ENCODE measurements around the gene HAGH. TPM values are rescaled to one million over a fixed set of nuclear protein-coding genes. Genes with fewer than 3 reads are reported as not detected.

HAGH gene
- total RNA-seq, 4 donors from 2014 or later: 30.6 to 56.5 (median 43.4) TPM

DNA sequence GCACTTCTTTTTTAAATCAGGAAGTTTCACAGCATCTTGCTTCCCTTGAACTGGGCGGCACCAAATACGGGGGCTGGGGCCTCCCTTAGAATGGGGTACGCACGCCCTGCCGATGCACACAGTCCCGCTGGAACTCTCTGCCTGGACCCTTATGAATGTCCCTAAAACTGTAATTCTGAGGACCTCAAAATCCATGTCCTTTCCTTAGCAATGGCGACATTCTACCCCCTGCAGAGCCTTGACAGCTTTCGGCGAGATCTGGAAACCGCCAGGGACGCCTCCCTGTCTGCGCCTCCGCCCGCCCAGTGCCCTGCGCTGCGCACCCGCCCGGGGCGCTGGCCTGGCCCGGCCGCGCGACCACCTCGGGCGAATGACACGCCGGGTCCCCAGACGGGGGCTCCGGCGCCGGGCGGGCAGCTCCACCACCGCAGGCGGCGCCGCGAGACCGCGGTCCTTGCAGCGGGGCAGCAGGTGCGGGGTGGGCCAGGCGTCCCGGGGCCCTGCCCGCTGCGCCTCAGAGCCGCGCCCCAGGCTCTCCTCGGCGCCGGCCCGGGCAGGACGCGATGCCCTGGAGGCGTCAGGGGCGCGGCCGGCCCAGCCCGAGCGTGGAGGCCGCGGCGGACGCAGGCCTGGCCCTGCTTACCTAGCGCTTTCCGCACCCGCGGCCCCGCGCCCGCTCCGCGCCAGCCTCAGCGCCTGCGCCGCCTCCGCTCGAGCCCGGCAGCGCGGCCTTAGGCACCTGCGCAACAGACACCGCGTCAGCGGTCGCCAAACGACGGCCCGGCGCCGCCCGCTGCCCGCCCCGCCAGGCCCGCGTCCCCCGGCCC lies 548 bp downstream of the HAGH start:
- Histone ChIP-seq H3K4me3 (peak overlapping the region; percentile 61 to 98 (median 92)), H3K27me3 (no peaks in the 10 kb centered on the region), H3K4me1 (peaks cover 27 to 75% (median 39%) of the 10 kb centered on the region in 3 donors), H3K9me3 (no peaks in the 10 kb centered on the region), H3K27ac (peak overlapping the region; percentile 72 to 95 (median 93)), H3K36me3 (peaks cover 0 to 43% (median 13%) of the 10 kb centered on the region in 3 donors)
- intact Hi-C loops (cut with DNase I): no loop called here
- 6 to 15% methylated on average over 4 to 6 of the region's 96 CpGs for whole genome bisulfite sequencing, 2 donors
- no peak for TF ChIP-seq POLR2A (IDR thresholded peaks at IDR 0.05)
- TF ChIP-seq, protein P1, sequence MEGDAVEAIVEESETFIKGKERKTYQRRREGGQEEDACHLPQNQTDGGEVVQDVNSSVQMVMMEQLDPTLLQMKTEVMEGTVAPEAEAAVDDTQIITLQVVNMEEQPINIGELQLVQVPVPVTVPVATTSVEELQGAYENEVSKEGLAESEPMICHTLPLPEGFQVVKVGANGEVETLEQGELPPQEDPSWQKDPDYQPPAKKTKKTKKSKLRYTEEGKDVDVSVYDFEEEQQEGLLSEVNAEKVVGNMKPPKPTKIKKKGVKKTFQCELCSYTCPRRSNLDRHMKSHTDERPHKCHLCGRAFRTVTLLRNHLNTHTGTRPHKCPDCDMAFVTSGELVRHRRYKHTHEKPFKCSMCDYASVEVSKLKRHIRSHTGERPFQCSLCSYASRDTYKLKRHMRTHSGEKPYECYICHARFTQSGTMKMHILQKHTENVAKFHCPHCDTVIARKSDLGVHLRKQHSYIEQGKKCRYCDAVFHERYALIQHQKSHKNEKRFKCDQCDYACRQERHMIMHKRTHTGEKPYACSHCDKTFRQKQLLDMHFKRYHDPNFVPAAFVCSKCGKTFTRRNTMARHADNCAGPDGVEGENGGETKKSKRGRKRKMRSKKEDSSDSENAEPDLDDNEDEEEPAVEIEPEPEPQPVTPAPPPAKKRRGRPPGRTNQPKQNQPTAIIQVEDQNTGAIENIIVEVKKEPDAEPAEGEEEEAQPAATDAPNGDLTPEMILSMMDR (IDR thresholded peaks at IDR 0.05): peak in 2 of 6 experiments; percentile 22 to 36
- no peak for DNase-seq

DNA sequence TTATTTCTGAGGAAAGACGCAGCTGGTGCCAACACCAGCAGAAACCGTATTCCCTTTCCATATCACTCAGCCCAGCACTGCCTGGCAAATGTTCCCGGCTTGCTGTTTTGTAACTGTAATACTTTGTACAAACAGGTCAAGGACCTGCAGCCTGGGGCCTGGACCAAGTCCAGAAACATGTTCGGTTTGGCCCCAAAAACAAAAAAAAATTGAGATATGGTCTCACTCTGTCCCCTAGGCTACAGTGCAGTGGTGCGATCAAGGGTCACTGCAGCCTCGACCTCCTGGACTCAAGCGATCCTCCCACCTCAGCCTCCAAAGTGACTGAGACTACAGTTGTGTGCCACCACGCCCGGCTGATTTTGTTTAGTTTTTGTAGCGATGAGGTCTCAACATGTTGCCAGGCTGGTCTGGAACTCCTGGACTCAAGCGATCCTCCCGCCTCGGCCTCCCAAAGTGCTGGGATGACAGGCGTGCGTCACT lies 1.2 kb downstream of the HAGH start:
- peak overlapping the region; percentile 61 to 98 (median 92) for H3K4me3 ChIP-seq
- peak overlapping the region in 3 of 4 donors; percentile 92 to 95 (median 94) for H3K27ac ChIP-seq
- WGBS, 2 donors: 54 to 62% methylated on average over 9 to 14 of the region's 15 CpGs
- no peaks in the 10 kb centered on the region for H3K9me3 ChIP-seq
- H3K27me3 ChIP-seq: no peaks in the 10 kb centered on the region
- DNase-seq: no peak
- TF ChIP-seq POLR2A (IDR thresholded peaks at IDR 0.05): no peak
- TF ChIP-seq, protein P1 (IDR thresholded peaks at IDR 0.05): no peak
- H3K4me1 ChIP-seq: peaks cover 27 to 70% (median 39%) of the 10 kb centered on the region in 3 donors
- intact Hi-C loops (cut with DNase I): no loop called here
- peaks cover 0 to 43% (median 19%) of the 10 kb centered on the region in 3 donors for H3K36me3 ChIP-seq

DNA sequence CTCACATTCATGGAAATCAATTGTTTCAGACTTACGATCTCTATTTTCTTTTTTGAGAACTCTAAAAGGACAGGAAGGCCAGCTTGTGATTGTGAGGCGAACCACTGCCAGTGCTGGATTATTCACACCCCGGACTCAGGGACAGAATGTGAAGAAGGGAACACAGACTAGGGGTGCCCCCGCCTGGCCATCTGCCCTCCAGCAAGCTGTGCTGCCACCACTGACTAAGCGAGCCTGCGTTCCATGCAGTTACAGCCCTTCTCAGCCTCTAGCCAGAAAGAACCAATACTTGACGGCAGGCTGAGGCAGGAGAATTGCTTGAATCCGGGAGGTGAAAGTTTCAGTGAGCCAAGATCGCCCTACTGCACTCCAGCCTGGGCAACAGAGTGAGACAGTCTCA lies 2.8 kb downstream of the HAGH start:
- intact Hi-C loops (cut with DNase I): no loop called here
- H3K27ac ChIP-seq: no peak overlapping the region
- peaks cover 21 to 54% (median 26%) of the 10 kb centered on the region in 3 donors for H3K4me1 ChIP-seq
- no peaks in the 10 kb centered on the region for H3K9me3 ChIP-seq
- no peak overlapping the region for H3K4me3 ChIP-seq
- peaks cover 11 to 43% (median 26%) of the 10 kb centered on the region in 3 donors for H3K36me3 ChIP-seq
- no peak for TF ChIP-seq POLR2A (IDR thresholded peaks at IDR 0.05)
- TF ChIP-seq, protein P1 (IDR thresholded peaks at IDR 0.05): peak in 1 of 6 experiments; percentile 8
- no peak for DNase-seq
- no peaks in the 10 kb centered on the region for H3K27me3 ChIP-seq
- 59 to 60% methylated on average over 5 to 9 of the region's 9 CpGs for WGBS, 2 donors

DNA sequence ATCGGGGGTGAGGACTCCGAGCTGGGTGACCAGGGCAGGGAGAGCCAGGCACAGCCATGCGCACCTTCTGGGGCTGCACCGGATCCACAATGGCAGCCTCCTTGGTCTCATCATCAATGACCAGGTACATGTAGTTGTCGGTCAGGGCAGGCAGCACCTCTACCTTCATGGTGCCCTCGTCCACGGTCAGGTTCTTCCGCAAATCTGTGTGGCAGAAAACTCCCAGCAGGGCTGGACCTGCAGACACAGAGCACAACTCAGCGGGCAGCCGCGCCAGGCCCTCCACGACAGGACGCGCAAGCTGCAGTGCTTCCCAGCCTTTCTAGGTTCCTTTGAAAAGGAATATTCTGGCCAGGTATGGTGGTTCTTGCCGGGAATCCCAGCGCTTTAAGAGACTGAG lies 3.8 kb downstream of the HAGH start:
- peaks cover 13 to 52% (median 29%) of the 10 kb centered on the region in 3 donors for H3K36me3 ChIP-seq
- no peak for DNase-seq
- no peak for TF ChIP-seq POLR2A (IDR thresholded peaks at IDR 0.05)
- TF ChIP-seq, protein P1 (IDR thresholded peaks at IDR 0.05): no peak
- peaks cover 16 to 44% (median 16%) of the 10 kb centered on the region in 3 donors for H3K4me1 ChIP-seq
- WGBS, 2 donors: 91 to 95% methylated on average over 6 of the region's 16 CpGs
- H3K9me3 ChIP-seq: no peaks in the 10 kb centered on the region
- H3K27me3 ChIP-seq: no peaks in the 10 kb centered on the region
- H3K27ac ChIP-seq: no peak overlapping the region
- no peak overlapping the region for H3K4me3 ChIP-seq
- intact Hi-C loops (cut with DNase I): no loop called here
